ENCODE results near the gene FAM174C.

The FAM174C gene

DNA sequence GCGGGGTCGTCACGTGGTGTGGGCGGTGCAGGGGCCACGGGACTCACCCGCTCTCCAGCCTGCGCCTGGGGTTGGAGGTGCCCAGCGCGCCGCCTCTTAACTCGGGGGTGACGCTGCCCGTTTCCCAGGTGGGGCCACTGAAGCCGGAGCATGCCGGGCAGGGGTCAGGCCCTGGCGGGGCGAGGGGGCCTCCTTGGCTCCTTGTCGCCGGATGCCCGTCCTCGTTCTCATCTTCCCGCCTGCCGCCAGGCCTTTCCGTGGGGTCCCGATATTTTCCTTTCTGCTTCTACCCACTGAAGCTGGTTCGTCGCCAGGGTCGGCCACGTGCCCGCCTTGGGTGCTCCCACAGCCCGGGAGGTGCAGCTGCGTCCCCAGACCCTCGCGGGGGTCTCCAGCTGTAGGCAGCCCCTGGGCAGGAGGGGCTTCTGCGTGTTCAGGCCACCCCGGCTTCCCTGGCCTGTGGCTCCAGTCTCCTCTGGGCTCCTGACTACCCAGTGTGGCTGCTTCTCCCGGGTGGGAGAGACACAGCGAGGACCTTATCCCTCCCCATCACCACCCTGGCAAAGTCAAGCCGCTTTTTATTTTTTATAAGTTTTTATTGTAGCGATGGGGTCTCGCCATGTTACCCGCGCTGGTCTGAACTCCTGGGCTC, 772 bp downstream of the FAM174C start:
- no peak for DNase-seq

DNA sequence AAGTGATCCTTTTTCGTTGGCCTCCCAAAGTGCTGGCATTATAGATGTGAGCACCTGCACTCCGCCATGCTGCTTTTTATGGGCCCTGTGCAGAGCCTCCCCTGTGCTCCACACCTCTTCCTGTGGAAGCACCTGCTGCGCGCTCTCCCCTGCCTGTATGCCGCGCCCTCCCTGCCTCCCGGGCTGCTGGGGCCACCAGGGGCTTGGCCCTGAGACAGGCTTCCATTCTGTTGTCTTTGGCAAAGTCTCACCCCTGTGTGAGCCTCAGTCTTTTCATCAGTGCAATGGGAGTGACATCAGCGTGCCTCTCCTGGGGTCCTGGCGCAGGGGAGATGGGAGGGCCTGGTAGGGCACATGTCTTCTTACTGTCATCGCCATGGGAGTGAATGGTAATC, 1.3 kb downstream of the FAM174C start:
- no peak for DNase-seq

DNA sequence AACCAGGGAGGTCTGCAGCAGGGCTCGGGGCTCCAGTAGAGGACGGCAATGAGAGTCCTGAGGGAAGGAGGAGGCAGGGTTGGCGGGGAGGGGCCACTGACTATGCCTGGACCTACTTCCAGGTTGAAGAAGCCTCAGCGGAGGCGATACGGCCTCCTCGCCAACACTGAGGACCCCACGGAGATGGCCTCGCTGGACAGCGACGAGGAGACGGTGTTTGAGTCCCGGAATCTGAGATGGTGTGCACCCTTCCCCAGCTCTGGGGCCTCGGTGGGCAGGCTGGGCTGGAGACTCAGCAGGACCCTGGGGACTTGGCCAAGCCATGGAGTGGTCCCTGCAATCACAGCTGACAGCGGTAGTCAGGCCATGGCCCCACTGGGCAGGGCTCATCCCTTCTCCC, 1.7 kb downstream of the FAM174C start:
- DNase-seq = no peak

DNA sequence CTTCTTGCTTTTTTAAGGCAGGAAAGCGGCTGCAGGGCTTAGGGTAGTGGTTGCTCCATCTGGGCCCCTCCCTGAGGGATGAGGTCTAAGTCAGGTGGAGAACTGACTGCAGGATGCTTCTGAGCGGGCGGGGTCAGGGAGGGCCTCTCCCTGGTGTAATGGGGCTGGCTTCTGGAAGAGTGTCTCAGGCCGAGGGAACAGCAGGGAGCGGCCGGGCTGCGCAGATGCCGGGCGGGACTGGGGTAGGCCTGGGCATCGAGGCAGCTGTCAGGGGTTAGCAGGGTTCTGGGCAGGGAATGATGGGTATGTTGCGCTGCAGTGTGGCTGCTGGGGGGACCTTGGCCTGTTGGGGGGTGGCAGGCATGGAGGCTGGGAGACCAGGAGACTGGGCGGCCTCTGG, 2.7 kb downstream of the FAM174C start:
- no peak for DNase-seq

DNA sequence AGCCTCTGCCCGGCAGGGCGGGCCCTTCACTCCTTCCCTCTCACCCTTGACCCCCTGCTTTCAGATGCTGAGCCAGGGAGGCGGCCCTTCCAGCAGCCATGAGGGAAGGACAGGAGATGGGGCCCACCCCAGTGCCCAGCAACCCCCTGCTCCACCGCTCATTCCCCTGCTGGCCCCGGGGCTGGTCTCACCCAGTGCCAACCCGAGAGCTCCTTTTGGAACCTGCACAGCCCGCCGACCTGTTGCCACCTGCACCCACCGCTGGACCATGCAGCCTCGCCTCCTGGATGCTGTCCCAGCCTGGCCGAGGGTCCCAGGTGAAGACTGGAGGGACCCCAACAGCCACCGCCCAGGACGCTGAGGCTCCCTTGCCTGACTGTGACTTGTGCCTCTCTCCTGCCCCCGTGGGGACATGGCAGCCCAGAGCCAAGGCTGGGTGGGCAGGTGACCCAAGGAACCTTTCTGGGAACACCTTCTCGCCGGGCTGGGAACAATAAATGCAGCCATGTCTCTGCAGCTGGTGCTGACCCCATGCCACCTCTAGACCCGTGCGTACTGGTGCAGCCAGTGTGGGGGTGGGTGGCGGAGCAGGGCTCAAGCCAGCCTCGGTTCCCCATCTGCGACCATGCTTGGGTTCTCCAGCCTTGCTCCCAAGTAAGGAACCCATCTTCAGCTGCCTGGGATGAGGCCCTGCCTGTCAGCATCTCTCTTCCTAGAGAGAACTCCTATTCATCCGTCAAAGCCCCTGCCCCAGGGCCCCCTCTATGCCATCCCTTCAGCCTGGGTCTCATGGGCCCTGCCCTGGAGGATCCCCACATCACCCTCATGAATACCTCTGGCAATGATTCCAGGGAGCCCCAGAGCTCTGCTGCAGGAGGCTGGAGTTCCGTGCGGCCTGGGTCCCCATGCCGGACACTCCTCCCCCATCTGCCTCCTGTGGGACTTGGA, 3.7 kb downstream of the FAM174C start:
- DNase-seq = no peak

DNA sequence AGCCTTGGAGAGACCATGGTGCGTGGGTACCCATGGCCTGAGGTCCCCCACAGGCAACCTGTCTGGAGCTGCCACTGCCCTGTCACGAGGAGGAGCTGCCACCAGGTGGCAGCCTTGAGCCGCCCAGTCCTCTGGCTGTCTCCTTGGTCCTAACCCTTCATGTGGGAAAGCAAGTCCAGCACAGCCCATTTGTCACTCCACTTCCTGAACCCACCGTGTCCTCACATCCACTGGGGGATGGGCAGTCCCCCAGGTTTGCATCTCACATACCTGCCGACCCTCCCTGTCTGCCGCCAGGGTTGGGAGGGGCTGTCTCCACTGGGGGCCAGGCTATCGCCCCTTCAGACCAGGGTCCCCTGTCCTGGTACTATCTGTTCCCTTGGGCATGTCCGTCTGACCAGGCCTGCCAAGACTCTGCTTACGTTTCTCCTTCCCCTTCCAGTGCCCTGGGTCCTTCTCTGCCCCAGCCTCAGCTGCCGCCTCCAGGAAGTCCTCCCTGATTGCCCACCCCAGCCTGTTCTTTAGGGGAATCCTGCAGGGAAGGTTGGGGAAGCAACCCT, 4.5 kb downstream of the FAM174C start:
- DNase-seq = peak; percentile 59

DNA sequence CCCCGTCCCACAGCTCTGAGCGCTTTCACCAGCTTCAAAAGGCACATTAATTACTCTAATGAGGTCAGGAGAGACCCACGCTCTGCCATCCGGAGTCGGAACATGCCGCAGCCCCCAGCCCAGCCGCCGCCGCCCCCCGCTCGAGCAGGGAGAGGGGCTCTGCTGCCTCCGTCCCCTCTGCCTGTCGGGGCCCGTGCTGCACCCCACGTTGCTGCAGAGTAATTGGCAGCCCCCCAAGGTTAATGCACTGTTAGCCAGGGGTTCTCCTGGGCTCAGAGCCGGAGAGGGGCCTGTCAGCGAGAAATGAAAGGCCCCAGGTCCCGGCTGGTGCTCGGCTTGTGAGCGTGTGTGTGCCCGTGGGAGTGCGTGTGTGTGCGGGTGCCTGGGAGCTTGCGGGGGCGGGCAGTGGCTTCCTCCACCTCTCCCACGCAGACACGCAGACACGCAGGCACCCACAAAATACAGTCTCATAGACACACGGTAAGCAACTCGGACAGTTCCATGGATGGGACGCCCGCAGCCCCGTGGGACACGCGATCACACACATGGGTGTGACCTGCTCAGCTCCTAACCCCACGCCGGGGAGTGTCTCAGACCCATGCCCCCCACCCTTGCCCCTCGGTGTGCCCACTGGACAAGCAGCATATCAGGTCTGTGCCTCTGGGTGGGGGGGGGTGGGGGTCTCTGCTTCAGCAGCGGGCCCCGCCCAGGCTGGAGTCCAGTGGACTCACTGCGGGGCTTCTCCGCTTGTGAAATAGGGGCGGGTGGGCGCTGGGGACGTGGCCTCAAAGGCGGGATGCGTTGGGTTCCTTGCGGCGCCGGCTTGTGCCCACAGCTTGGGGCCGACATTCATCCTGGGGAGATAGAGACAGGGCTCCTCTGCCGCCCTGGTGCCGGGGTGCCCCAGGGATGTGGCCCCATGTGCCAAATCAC, 5.6 kb downstream of the FAM174C start:
- DNase-seq = no peak

DNA sequence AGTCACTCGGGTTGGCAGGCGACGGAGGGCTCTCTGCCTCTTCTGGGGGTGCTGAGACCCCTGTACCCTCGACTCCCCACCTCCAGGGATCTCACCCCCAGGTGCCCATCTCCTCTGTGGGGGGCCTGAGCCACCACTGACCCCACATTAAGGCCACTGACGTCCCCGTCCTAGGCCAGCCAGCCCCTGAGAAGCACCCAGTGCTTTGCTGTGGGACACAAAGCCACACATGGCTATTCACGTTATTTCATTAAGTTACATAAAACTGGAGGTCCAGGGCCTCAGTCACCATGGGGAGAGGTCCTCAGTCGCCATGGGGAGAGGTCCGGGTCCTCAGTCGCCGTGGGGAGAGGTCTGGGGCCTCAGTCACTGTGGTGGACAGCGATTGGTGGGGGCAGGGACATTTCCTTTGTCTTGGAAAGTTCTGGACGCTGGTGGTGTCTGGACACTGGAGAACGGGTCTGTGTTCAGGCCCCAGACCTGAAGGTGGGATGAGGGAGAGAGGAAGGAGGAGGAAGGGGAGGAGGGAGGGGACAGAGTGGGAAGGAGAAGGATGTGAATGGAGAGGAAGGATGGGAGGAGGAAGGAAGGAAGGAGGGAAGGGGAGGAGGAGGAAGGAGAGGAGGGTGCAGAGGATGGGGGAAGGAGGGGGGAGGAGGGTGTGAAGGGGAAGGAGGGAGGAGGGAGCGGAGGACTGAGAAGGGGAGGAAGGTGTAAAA, 6.4 kb downstream of the FAM174C start:
- no peak for DNase-seq

DNA sequence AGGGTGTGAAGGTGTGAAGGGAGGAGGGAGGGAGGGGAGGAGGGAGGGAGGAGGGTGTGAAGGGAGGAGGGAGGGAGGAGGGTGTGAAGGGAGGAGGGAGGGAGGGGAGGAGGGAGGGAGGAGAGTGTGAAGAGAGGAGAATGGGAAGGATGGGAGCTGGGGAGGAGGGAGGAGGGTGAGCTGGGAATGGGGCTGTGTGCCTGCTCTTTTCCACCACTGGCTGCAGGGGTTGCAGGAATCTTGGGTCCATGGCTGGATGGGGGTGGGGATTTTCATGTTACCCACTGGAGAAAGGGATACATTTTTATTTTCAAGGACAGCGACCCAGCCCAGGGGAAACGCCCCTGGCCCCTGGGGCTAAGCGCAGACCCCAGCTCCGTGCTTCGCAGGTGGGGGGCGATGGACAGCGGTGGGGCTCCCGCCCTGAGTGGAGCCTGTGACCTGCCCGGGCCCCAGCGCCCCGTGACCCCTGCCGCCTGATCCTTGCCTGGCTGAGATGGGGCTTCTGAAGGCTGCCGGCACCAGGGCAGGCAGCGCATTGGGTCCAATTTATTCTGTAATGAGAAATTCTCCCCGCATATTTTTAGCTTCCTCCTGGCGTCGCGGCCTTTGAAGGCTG, 7.4 kb downstream of the FAM174C start:
- no peak for DNase-seq

DNA sequence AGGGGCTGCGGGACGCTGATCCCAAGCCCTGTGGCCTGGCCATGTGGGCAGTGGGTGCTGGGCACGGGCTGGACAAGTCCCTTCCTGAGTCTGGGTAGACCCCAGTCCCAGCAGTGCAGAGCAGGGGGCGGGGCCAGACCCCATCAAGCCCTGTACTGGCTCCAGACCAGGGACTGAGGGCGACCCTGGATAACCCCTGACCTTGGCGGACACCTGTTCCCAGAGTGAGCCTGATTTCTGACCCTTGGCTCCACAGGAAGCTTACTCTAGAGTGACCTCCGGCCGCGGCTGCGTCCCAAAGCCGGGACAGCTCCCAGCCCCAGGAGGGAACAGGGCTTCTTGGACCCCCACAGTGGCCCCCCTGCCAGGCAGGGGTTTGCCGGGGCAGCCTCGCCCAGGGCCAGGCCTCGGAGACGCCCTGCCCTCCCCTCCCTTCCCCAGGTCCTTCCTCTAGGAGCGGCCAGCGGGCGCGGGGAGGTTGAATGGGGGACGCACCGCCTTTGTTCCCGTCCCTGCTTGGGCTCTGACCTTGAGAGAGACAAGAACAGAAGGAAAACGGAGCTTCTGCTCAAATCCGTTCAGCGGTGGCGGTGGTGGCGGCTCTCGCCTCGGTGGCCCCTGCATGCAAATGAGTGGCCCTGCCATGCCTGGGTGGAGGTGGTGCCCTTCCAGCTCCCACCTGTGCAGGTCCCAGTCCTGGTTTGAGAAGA, 8.0 kb downstream of the FAM174C start:
- no peak for DNase-seq

DNA sequence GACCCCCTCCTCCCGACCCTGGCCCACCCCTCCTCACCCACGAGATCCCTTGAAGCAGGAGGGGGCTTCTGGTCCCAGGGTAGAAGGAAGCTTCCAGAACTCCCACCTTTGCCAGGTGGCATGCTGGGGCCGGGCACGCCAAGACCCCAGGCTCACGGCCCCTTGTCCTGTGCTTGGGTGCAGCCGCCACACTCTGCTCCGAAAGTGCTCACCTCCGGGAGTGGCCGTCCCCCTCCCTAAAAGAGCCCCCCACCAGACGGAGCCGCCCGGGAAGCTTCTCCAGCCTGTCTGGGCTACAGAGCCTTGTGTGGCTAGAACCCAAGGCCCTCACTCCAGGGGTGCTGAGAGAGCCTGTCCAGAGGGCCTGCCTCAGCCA, 8.6 kb downstream of the FAM174C start:
- DNase-seq = no peak

DNA sequence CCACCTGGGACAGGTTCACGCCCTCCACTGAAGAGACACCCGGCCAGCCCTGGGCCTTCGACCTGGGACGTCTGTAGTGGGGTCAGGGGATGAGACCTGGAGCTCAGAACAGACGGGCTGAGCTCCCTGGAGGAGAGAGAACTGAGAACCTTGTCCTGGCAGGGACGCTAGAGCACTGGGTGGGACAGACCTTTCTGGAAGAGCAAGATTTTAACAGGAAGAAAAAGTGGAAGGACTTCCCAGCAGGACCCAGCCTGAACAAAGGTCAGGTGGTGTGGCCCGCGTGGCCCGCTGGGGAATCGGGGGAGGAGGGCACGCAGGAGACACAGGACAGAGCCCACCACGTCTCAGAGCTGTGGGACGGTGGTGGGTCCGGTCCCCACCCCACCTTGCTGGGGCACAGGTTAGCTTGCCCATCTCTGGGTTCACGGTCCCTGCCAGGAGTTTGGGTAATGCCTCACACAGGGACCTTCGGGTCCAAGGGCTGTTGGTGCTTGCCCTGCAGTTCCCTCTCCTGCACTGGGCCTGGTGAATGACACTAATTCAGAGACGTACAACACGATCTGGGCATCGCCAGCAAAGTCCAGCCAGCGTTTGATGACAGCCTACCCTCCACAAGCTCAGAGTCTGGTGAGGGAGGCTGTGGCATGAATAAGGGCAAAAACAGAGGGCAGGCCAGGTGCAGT, 9.1 kb downstream of the FAM174C start:
- DNase-seq = no peak

DNA sequence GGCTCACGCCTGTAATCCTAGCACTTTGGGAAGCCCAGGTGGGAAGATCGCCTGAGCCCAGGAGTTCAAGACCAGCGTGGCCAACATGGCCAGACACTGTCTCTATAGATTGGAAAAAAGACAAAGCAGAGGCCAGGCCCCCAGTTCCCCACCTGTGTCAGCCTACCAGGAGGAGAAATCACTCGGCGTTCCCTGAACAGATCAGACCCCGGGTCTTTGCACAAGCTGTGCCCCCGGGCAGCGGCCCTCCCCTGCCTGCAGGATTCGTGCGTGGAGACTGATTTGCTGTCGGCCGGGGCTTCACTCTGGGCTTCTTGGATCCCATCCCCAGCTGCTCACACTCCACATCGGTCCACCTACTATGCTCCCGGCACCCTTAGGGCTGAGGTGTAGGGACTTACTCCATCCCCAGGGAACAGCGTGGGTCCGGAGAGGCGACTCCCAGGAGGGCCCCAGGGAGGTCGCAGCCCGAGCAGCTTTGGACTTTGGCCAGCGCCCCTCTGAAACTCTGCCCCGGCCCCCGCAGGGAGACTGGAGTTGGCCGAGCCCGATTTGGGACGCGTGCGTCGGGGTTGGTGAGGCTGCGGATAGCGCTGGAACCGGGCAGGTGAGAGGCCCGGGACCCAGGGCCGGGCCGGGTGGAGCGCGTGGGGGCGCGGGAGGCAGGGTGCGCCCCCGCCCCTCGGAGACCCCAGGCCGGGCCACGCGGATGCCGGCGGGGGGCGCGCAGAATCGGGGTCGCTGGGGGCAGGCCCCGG, 9.8 kb downstream of the FAM174C start:
- no peak for DNase-seq

DNA sequence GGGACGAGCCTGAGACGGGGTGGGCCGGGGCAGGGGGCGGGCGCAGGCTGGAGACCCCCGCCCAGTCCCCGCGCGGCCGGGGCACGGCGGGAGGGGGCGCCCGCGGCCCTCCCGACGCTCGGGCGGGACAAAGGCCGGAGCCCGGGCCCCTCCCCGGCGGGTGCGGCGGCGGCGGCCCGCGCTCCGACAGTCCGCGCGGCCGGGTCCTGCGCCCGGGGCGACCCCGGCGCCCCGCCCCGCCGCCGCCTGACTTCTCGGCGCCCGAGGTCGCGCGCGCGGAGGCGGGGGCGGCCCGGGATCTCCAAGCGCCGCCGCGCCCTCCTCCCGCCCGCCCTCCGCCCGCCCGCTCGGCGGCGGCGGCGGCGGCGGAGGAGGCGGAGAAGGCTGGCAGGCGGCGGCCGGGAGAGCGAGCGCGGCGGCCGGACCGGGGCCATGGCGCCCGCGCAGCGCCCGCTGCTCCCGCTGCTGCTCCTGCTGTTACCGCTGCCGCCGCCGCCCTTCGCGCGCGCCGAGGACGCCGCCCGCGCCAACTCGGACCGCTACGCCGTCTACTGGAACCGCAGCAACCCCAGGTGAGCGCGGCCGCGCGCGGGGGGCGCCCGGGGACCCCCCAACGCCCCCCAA, 10.5 kb downstream of the FAM174C start, which contains the start of gene EFNA2:
Gene EFNA2 (plus strand): TSS at position 137 of the 624 bp plus-strand sequence. CDS start 296 bp downstream, at position 433.
- DNase-seq = no peak

DNA sequence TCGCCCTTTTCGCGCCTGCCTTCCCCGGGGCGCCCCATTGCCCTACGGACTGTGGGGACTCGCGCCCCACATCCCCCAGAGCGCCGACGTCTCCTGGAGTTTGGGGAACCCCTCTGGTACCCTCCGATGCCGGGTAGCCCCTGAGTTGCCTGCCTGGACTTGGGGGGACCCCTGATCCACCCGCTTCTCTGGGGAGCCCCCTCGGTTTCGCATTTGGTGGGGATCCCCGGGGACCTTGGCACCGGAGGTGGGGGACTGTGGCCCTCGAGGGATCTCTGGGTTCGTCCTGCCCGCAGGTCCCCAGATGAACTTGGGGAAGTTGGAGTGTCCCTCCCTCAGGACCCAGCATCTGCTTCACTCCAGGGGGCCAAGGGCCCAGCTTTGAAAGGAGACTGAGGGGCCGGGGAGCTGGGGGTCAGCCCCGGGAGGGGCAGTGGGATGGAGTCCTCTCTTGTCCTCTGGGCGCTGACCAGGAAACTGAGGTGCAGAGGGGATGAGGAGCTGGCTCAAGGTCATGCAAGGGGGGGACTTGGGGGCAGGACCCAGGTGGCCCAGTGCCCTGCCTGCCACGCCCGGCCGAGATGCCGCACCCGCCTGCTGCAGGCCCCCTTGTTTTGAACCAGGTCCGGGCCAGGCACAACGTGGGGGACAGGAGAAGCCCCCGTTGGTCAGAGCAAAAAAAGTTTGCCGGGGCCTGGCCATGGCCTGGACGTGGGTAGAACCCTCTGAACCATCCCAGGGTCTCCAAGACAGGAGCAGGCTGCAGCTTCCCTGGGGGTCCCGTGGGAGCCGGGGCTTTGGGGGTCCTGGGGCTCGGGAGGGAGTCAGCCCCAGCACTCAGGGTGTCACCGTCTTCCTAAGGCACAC, 11.4 kb downstream of the FAM174C start:
- no peak for DNase-seq

DNA sequence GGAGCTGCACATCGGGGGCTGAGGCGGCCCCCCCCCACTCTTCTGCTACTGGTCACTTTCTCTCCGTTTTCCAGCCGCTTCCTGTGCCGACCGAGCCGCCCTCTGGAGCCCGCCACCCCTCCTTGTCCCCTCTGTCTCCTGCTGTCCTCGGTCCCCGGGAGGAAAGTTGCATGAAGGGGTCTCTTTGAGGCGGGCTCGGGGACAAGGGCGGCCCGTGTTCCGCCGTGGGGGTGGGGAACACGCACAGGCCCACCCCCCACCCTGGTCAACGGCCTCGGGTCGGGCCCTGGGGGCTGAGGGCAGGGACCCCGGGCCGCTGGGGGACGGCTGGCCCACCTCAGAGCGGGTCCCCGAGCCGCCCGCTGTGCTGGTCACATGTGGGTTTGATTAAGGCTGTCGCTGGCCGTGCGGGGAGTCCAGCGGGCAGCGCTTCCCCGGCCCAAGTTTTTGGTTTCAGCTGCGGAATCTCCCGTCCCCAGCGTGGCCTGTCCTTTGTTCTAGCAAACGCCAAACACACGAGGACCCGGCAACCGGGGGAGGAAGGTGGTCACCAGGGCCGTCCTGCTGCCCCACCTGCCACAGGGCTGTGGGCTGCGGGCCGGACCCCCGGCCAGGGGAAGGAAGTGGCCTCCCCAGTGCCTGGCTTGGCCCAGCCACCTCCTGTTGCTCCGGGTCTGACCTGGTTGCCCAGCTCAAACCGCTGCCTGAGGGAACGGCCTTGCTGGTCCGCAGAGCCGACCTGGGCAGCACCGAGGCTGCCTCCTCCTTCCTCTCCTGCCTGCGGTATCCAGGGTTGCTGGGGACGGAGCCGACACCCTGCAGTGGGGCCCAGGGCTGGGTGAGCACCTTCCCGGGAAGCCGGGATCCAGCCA, 12.3 kb downstream of the FAM174C start:
- DNase-seq = no peak

DNA sequence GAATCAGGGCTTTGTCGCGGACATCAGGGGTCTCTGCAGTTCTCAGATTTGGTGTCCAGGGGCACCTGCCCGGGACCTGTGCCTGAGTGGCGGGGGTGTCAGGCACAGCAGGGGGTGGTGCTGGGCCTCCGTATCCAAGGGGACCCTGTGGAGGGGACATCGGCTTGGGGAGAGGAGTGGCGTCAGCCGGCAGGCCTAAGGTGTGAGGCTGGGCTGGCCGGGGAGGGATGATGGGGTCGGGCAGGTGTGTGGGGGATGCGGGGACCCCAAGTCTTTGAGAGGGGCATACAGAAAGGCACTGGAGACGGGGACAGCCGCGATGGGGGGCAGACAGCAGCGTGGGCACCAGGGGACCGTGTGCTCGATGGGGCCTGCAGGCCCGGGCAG, 12.9 kb downstream of the FAM174C start:
- no peak for DNase-seq
